ENCODE data around the gene BSPRY.

The BSPRY gene

GRCh38 chr9:113309204-113309813 lies 40.0 kb upstream of the BSPRY start:
- H3K4me2 ChIP-seq (ENCODE audit: low read depth, low read length, poor library complexity, severe bottlenecking) = no peak overlapping the region
- no peaks in the 10 kb centered on the region for H3K9me2 ChIP-seq (replicated peaks; ENCODE audit: insufficient read depth, low read length)
- H3K79me2 ChIP-seq (ENCODE audit: insufficient read depth, low read length) = no peaks in the 10 kb centered on the region
- H3K4me3 ChIP-seq (ENCODE audit: insufficient read depth, low read length, poor library complexity, severe bottlenecking) = no peak overlapping the region
- TF ChIP-seq EZH2phosphoT487 (conservative IDR thresholded peaks at IDR 0.05; ENCODE audit: low read length) (no peak), CTCF (IDR thresholded peaks at IDR 0.05; ENCODE audit: insufficient read depth, low read length, poor library complexity, severe bottlenecking) (peak; percentile 63)
- no peak overlapping the region for H3K27ac ChIP-seq (ENCODE audit: low read depth, low read length)
- no peak overlapping the region for H2AFZ ChIP-seq (ENCODE audit: low read depth, low read length, severe bottlenecking)
- H4K20me1 ChIP-seq (ENCODE audit: low read depth, low read length) = no peaks in the 10 kb centered on the region
- no peaks in the 10 kb centered on the region for H3K36me3 ChIP-seq (ENCODE audit: low read length)
- H3K9me3 ChIP-seq (ENCODE audit: insufficient read depth, low read length) = no peaks in the 10 kb centered on the region
- H3K27me3 ChIP-seq (ENCODE audit: low read length) = no peaks in the 10 kb centered on the region
- no peaks in the 10 kb centered on the region for H3F3A ChIP-seq (ENCODE audit: insufficient read depth)
- H3K9ac ChIP-seq (ENCODE audit: low read length) = no peak overlapping the region

GRCh38 chr9:113310538-113310937 lies 38.8 kb upstream of the BSPRY start:
- Histone ChIP-seq H3K4me2 (ENCODE audit: low read depth, low read length, poor library complexity, severe bottlenecking) (no peak overlapping the region), H4K20me1 (ENCODE audit: low read depth, low read length) (no peaks in the 10 kb centered on the region), H3F3A (ENCODE audit: insufficient read depth) (no peaks in the 10 kb centered on the region), H2AFZ (ENCODE audit: low read depth, low read length, severe bottlenecking) (no peak overlapping the region), H3K27me3 (ENCODE audit: low read length) (no peaks in the 10 kb centered on the region), H3K9ac (ENCODE audit: low read length) (no peak overlapping the region), H3K9me2 (replicated peaks; ENCODE audit: insufficient read depth, low read length) (no peaks in the 10 kb centered on the region), H3K79me2 (ENCODE audit: insufficient read depth, low read length) (no peaks in the 10 kb centered on the region), H3K9me3 (ENCODE audit: insufficient read depth, low read length) (no peaks in the 10 kb centered on the region), H3K36me3 (ENCODE audit: low read length) (no peaks in the 10 kb centered on the region), H3K27ac (ENCODE audit: low read depth, low read length) (no peak overlapping the region), H3K4me3 (ENCODE audit: insufficient read depth, low read length, poor library complexity, severe bottlenecking) (no peak overlapping the region)
- TF ChIP-seq EZH2phosphoT487 (conservative IDR thresholded peaks at IDR 0.05; ENCODE audit: low read length) = no peak
- no peak for TF ChIP-seq CTCF (IDR thresholded peaks at IDR 0.05; ENCODE audit: insufficient read depth, low read length, poor library complexity, severe bottlenecking)

- Histone ChIP-seq H3K9ac (ENCODE audit: low read length) (no peak overlapping the region), H3K4me3 (ENCODE audit: insufficient read depth, low read length, poor library complexity, severe bottlenecking) (no peak overlapping the region), H3K9me2 (replicated peaks; ENCODE audit: insufficient read depth, low read length) (no peaks in the 10 kb centered on the region), H4K20me1 (ENCODE audit: low read depth, low read length) (no peaks in the 10 kb centered on the region), H3K4me2 (ENCODE audit: low read depth, low read length, poor library complexity, severe bottlenecking) (no peak overlapping the region), H2AFZ (ENCODE audit: low read depth, low read length, severe bottlenecking) (no peak overlapping the region), H3K36me3 (ENCODE audit: low read length) (no peaks in the 10 kb centered on the region), H3F3A (ENCODE audit: insufficient read depth) (no peaks in the 10 kb centered on the region), H3K9me3 (ENCODE audit: insufficient read depth, low read length) (no peaks in the 10 kb centered on the region), H3K27ac (ENCODE audit: low read depth, low read length) (no peak overlapping the region), H3K79me2 (ENCODE audit: insufficient read depth, low read length) (no peaks in the 10 kb centered on the region), H3K27me3 (ENCODE audit: low read length) (no peaks in the 10 kb centered on the region)
- no peak for TF ChIP-seq CTCF (IDR thresholded peaks at IDR 0.05; ENCODE audit: insufficient read depth, low read length, poor library complexity, severe bottlenecking)
Measured at GRCh38 chr9:113311961-113312360, 37.4 kb upstream of the BSPRY start.

Measured in SU-DHL-6 (cell line).